Testis (tissue), 2 donors: ENCODE results near the gene CDS1.

Source experiments
- POLR2A ChIP-seq: fragments of 450-650 bp; IDR thresholded peaks from one replicate; pipeline ENCODE4 v1.6.1; 2017; ENCODE audit warnings: antibody characterized with exemption, mild to moderate bottlenecking, moderate library complexity
- TF ChIP-seq, protein P1 (sequence below), 3 experiments: fragments of 450-650 bp in 2 of 3; fragments of 200-600 bp in 1 of 3; sonication (generic) in 1 of 3; IDR thresholded peaks; one replicate each; pipeline ENCODE4 v1.5.1; 2016 to 2019; ENCODE audit warnings: antibody characterized with exemption in 3 of 3, mild to moderate bottlenecking in 2 of 3, moderate library complexity in 1 of 3

DNA sequence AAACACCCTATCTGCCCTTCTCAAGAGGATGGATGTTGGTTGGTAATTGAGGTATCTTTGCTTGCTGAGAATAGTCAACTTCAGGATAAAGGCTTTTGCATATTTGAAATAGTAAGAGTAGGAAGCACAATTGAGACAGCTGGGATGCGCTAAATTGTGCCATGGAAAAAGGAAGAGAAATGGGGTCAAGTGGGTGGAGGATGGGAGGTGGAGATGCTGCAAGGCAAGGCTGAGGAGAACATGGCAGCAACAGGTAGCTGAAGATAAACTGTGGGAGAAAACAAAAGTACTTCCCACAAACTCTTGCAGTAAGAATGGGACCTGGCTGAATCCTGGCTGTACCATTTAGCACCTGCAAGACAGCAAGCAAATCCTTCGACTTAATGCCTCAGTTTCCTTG lies 13.9 kb upstream of the CDS1 start:
- TF ChIP-seq, protein P1, sequence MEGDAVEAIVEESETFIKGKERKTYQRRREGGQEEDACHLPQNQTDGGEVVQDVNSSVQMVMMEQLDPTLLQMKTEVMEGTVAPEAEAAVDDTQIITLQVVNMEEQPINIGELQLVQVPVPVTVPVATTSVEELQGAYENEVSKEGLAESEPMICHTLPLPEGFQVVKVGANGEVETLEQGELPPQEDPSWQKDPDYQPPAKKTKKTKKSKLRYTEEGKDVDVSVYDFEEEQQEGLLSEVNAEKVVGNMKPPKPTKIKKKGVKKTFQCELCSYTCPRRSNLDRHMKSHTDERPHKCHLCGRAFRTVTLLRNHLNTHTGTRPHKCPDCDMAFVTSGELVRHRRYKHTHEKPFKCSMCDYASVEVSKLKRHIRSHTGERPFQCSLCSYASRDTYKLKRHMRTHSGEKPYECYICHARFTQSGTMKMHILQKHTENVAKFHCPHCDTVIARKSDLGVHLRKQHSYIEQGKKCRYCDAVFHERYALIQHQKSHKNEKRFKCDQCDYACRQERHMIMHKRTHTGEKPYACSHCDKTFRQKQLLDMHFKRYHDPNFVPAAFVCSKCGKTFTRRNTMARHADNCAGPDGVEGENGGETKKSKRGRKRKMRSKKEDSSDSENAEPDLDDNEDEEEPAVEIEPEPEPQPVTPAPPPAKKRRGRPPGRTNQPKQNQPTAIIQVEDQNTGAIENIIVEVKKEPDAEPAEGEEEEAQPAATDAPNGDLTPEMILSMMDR (IDR thresholded peaks at IDR 0.05), result no peak
- no peak for TF ChIP-seq POLR2A
